Liver (tissue), 9 donors: Measurements from ENCODE around the gene BFSP2. TPM values are rescaled to one million over a fixed set of nuclear protein-coding genes. Genes with fewer than 3 reads are reported as not detected.

Experiments
- DNase-seq: peaks from one replicate; pipeline ENCODE4 v3.0.0-alpha.2; 2017; ENCODE audit warnings: low spot score
- H3K27ac ChIP-seq, 2 donors: one replicate each; pipeline ENCODE4 v1.7.0; 2013; ENCODE audit warnings: inconsistent platforms in 2 of 2, low read length in 2 of 2, control low read depth in 1 of 2, low read depth in 1 of 2, mild to moderate bottlenecking in 1 of 2
- H3K27me3 ChIP-seq, 4 donors: one replicate each; pipeline versions ENCODE4 v1.6.1 to v1.7.0; 2013; ENCODE audit warnings: low read length in 3 of 4, inconsistent platforms in 1 of 4, mild to moderate bottlenecking in 1 of 4, moderate library complexity in 1 of 4; ENCODE audit not compliant: control insufficient read depth in 4 of 4, insufficient read depth in 4 of 4
- H3K36me3 ChIP-seq, 4 donors: one replicate each; pipeline versions ENCODE4 v1.6.1 to v1.7.0; 2013; ENCODE audit warnings: low read length in 3 of 4, mild to moderate bottlenecking in 3 of 4, low read depth in 1 of 4, moderate library complexity in 1 of 4; ENCODE audit not compliant: control insufficient read depth in 4 of 4, insufficient read depth in 3 of 4
- H3K4me1 ChIP-seq, 4 donors: one replicate each; pipeline versions ENCODE4 v1.6.1 to v1.7.0; 2013; ENCODE audit warnings: low read length in 3 of 4, mild to moderate bottlenecking in 3 of 4, moderate library complexity in 1 of 4; ENCODE audit not compliant: control insufficient read depth in 4 of 4, insufficient read depth in 4 of 4
- H3K4me3 ChIP-seq, 3 donors: one replicate each; pipeline versions ENCODE4 v1.6.1 to v1.7.0; 2013; ENCODE audit warnings: low read length in 3 of 3, control low read depth in 1 of 3, low read depth in 1 of 3, mild to moderate bottlenecking in 1 of 3
- H3K9ac ChIP-seq, 2 donors: one replicate each; pipeline ENCODE4 v1.7.0; 2013; ENCODE audit warnings: low read length in 2 of 2, mild to moderate bottlenecking in 2 of 2, moderate library complexity in 2 of 2, control low read depth in 1 of 2, low read depth in 1 of 2
- H3K9me3 ChIP-seq, 4 donors: one replicate each; pipeline versions ENCODE4 v1.6.1 to v1.7.0; 2013; ENCODE audit warnings: low read length in 3 of 4; ENCODE audit not compliant: control insufficient read depth in 4 of 4
- EGR1 ChIP-seq, 2 donors: IDR thresholded peaks; 2 replicates each; pipeline ENCODE4 v1.6.1; 2016 to 2018; ENCODE audit warnings: antibody characterized with exemption in 2 of 2, low read depth in 2 of 2
- FOXA1 ChIP-seq: IDR thresholded peaks from 2 replicates; pipeline ENCODE4 v1.6.1; 2016; ENCODE audit warnings: antibody characterized with exemption
- FOXA2 ChIP-seq: IDR thresholded peaks from 2 replicates; pipeline ENCODE4 v1.6.1; 2016; ENCODE audit warnings: antibody characterized with exemption
- HNF4A ChIP-seq, 2 donors: conservative IDR thresholded peaks; 2 replicates each; pipeline ENCODE4 v1.6.1; 2016; ENCODE audit warnings: antibody characterized with exemption in 2 of 2, mild to moderate bottlenecking in 2 of 2
- HNF4G ChIP-seq: IDR thresholded peaks from 2 replicates; pipeline ENCODE4 v1.6.1; 2016; ENCODE audit warnings: antibody characterized with exemption
- JUND ChIP-seq, 2 donors: IDR thresholded peaks; 2 replicates each; pipeline ENCODE4 v1.6.1; 2016; ENCODE audit warnings: antibody characterized with exemption in 2 of 2
- NR2F2 ChIP-seq: IDR thresholded peaks from 2 replicates; pipeline ENCODE4 v1.6.1; 2016; ENCODE audit warnings: antibody characterized with exemption
- RAD21 ChIP-seq, 2 donors: IDR thresholded peaks; 2 replicates each; pipeline ENCODE4 v1.6.1; 2016; ENCODE audit warnings: antibody characterized with exemption in 2 of 2, mild to moderate bottlenecking in 2 of 2
- RXRA ChIP-seq, 2 donors: IDR thresholded peaks; 2 replicates each; pipeline ENCODE4 v1.6.1; 2017 to 2018; ENCODE audit warnings: antibody characterized with exemption in 2 of 2, mild to moderate bottlenecking in 1 of 2
- SP1 ChIP-seq: IDR thresholded peaks from 2 replicates; pipeline ENCODE4 v1.6.1; 2018; ENCODE audit warnings: antibody characterized with exemption, mild to moderate bottlenecking
- YY1 ChIP-seq: IDR thresholded peaks from 2 replicates; pipeline ENCODE4 v1.6.1; 2016; ENCODE audit warnings: antibody characterized with exemption, mild to moderate bottlenecking
- WGBS: extraction: QIAGEN DNeasy Blood & Tissue Kit; methylation state at CpG from one replicate; pipeline ENCODE4 v1.1.7; 2013; 5-methylcytosine and 5-hydroxymethylcytosine counted together
- polyA plus RNA-seq, 2 donors: library from polyadenylated mRNA; stranded (reverse) in 1 of 2; unstranded in 1 of 2; fragments of 200-250 nt in 1 of 2; fragments of >200 nt in 1 of 2; fragmentation: Nextera tagmentation in 1 of 2; extraction: Ambion mirVana in 1 of 2; gene quantifications; one replicate each; pipeline versions ENCODE4 v1.2.1 to v1.2.3, GENCODE V29; 2013 to 2015
- total RNA-seq, 2 donors: library from RNA; depleted of rRNA; stranded (reverse); fragments of >200 nt; gene quantifications; one replicate each; pipeline ENCODE4 v1.2.3, GENCODE V29; 2014
- TF ChIP-seq, protein P1 (sequence below): IDR thresholded peaks from 2 replicates; pipeline ENCODE4 v1.6.1; 2016; ENCODE audit warnings: antibody characterized with exemption
- TF ChIP-seq, protein P2 (sequence below): IDR thresholded peaks from 2 replicates; pipeline ENCODE4 v1.6.1; 2016; ENCODE audit warnings: antibody characterized with exemption
- TF ChIP-seq, protein P3 (sequence below): IDR thresholded peaks from 2 replicates; pipeline ENCODE4 v1.6.1; 2016; ENCODE audit warnings: antibody characterized with exemption
- TF ChIP-seq, protein P4 (sequence below): IDR thresholded peaks from 2 replicates; pipeline ENCODE4 v1.6.1; 2016; ENCODE audit warnings: antibody characterized with exemption, mild to moderate bottlenecking
- TF ChIP-seq, protein P5 (sequence below): fragments of 150-350 bp; IDR thresholded peaks from 2 replicates; pipeline ENCODE4 v1.5.1; 2017; ENCODE audit warnings: improper control_type of control experiment, low read depth, low read length; ENCODE audit not compliant: missing input control
- donor health status: healthy.
- donor health status: healthy.
- donor health status: healthy.
- donor health status: healthy.
- donor health status: healthy.

Gene BFSP2
- total and polyA plus RNA-seq, 4 donors: 0.42 TPM; not detected in 3

DNA sequence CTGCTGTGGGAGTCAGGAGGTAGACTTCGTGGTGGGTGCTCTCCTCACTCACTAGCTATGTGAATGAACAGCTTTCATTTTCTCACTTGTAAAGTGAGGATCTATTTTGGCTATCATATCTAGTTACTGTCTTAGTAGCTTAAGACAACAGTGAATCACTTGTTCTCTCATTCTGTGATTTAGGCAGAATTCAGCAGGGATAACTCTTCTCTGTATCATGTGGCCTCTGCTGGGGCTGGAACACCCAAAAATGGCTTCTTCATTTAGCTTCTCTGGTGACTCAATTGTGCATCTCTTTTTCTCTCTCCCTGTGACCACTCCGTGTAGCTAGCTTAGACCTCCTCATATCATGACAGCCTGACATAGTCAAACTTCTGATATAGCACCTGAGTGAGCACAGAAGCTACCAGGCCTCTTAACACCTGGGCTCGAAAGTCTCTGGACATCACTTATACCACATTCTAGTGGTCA is 68.4 kb downstream of the BFSP2 start:
- no peak for DNase-seq
- peaks cover 0 to 5% (median 0%) of the 10 kb centered on the region in 4 donors for H3K27me3 ChIP-seq
- H3K9me3 ChIP-seq: no peaks in the 10 kb centered on the region
- no peaks in the 10 kb centered on the region for H3K36me3 ChIP-seq
- TF ChIP-seq, protein P1, sequence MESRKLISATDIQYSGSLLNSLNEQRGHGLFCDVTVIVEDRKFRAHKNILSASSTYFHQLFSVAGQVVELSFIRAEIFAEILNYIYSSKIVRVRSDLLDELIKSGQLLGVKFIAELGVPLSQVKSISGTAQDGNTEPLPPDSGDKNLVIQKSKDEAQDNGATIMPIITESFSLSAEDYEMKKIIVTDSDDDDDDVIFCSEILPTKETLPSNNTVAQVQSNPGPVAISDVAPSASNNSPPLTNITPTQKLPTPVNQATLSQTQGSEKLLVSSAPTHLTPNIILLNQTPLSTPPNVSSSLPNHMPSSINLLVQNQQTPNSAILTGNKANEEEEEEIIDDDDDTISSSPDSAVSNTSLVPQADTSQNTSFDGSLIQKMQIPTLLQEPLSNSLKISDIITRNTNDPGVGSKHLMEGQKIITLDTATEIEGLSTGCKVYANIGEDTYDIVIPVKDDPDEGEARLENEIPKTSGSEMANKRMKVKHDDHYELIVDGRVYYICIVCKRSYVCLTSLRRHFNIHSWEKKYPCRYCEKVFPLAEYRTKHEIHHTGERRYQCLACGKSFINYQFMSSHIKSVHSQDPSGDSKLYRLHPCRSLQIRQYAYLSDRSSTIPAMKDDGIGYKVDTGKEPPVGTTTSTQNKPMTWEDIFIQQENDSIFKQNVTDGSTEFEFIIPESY: no peak
- TF ChIP-seq RAD21 (IDR thresholded peaks at IDR 0.05): no peak
- TF ChIP-seq, protein P2, sequence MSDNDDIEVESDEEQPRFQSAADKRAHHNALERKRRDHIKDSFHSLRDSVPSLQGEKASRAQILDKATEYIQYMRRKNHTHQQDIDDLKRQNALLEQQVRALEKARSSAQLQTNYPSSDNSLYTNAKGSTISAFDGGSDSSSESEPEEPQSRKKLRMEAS: no peak
- TF ChIP-seq NR2F2: no peak
- TF ChIP-seq HNF4G: no peak
- TF ChIP-seq, protein P3, sequence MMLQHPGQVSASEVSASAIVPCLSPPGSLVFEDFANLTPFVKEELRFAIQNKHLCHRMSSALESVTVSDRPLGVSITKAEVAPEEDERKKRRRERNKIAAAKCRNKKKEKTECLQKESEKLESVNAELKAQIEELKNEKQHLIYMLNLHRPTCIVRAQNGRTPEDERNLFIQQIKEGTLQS: no peak
- TF ChIP-seq, protein P4, sequence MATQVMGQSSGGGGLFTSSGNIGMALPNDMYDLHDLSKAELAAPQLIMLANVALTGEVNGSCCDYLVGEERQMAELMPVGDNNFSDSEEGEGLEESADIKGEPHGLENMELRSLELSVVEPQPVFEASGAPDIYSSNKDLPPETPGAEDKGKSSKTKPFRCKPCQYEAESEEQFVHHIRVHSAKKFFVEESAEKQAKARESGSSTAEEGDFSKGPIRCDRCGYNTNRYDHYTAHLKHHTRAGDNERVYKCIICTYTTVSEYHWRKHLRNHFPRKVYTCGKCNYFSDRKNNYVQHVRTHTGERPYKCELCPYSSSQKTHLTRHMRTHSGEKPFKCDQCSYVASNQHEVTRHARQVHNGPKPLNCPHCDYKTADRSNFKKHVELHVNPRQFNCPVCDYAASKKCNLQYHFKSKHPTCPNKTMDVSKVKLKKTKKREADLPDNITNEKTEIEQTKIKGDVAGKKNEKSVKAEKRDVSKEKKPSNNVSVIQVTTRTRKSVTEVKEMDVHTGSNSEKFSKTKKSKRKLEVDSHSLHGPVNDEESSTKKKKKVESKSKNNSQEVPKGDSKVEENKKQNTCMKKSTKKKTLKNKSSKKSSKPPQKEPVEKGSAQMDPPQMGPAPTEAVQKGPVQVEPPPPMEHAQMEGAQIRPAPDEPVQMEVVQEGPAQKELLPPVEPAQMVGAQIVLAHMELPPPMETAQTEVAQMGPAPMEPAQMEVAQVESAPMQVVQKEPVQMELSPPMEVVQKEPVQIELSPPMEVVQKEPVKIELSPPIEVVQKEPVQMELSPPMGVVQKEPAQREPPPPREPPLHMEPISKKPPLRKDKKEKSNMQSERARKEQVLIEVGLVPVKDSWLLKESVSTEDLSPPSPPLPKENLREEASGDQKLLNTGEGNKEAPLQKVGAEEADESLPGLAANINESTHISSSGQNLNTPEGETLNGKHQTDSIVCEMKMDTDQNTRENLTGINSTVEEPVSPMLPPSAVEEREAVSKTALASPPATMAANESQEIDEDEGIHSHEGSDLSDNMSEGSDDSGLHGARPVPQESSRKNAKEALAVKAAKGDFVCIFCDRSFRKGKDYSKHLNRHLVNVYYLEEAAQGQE: no peak
- no peak for TF ChIP-seq HNF4A (conservative IDR thresholded peaks at IDR 0.05)
- no peak for TF ChIP-seq JUND (IDR thresholded peaks at IDR 0.05)
- no peak for TF ChIP-seq SP1
- TF ChIP-seq, protein P5, sequence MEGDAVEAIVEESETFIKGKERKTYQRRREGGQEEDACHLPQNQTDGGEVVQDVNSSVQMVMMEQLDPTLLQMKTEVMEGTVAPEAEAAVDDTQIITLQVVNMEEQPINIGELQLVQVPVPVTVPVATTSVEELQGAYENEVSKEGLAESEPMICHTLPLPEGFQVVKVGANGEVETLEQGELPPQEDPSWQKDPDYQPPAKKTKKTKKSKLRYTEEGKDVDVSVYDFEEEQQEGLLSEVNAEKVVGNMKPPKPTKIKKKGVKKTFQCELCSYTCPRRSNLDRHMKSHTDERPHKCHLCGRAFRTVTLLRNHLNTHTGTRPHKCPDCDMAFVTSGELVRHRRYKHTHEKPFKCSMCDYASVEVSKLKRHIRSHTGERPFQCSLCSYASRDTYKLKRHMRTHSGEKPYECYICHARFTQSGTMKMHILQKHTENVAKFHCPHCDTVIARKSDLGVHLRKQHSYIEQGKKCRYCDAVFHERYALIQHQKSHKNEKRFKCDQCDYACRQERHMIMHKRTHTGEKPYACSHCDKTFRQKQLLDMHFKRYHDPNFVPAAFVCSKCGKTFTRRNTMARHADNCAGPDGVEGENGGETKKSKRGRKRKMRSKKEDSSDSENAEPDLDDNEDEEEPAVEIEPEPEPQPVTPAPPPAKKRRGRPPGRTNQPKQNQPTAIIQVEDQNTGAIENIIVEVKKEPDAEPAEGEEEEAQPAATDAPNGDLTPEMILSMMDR: no peak
- no peak for TF ChIP-seq RXRA (IDR thresholded peaks at IDR 0.05)
- H3K4me3 ChIP-seq: no peak overlapping the region
- 88% methylated on average over 3 of the region's 3 CpGs for WGBS
- H3K9ac ChIP-seq: no peak overlapping the region
- H3K4me1 ChIP-seq: peaks cover 3 to 17% (median 12%) of the 10 kb centered on the region in 4 donors
- no peak overlapping the region for H3K27ac ChIP-seq

DNA sequence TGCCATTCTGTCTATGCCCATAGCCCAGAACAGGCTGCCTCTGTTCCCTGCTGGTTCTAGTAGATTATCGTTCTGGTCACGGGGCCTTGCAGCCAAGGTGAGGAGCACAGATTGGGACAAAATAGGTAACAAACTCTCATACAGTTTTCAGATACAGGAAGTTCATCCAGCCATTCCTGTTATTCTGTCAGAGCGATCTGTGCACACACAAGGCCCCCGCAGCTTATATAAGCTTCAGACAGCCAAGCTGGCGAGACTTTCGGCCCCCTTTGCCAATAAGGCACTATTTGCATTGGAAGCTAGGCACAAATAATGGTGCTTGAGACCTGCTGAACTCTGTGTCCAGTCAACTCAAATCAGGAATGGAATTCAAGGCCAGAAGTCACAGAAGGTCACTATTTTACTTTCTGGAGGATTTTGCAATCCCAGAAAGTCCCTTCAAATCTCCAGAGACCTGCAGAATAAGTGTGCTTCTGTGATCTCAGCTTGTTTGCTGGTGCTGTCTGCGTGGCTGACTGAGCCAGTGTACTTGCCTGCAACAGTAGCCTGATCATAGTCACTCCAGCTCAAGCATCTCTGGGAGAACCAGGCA is 69.4 kb downstream of the BFSP2 start:
- H3K9ac ChIP-seq: no peak overlapping the region
- H3K4me1 ChIP-seq: peaks cover 3 to 17% (median 12%) of the 10 kb centered on the region in 4 donors
- WGBS: 39% methylated on average over 7 of the region's 7 CpGs
- peaks cover 0 to 3% (median 0%) of the 10 kb centered on the region in 4 donors for H3K27me3 ChIP-seq
- H3K4me3 ChIP-seq: no peak overlapping the region
- TF ChIP-seq, protein P4: no peak
- TF ChIP-seq JUND (IDR thresholded peaks at IDR 0.05): peak; percentile 19 to 39
- TF ChIP-seq, protein P3: no peak
- peak; percentile 40 for TF ChIP-seq YY1
- peak; percentile 60 for TF ChIP-seq SP1
- no peak for TF ChIP-seq FOXA1
- TF ChIP-seq NR2F2: peak; percentile 67
- no peak for TF ChIP-seq EGR1 (IDR thresholded peaks at IDR 0.05; ENCODE audit: low read depth in 2 of 2)
- no peak for TF ChIP-seq FOXA2
- TF ChIP-seq HNF4A (conservative IDR thresholded peaks at IDR 0.05): peak; percentile 60 to 66
- TF ChIP-seq, protein P2: no peak
- TF ChIP-seq RXRA (IDR thresholded peaks at IDR 0.05): peak; percentile 84
- peak; percentile 14 to 21 for TF ChIP-seq RAD21 (IDR thresholded peaks at IDR 0.05)
- H3K9me3 ChIP-seq: no peaks in the 10 kb centered on the region
- H3K36me3 ChIP-seq: no peaks in the 10 kb centered on the region
- DNase-seq: no peak
- peak overlapping the region; percentile 52 to 57 for H3K27ac ChIP-seq
